Activated naive CD4-positive, alpha-beta T cell treated with anti-CD3 and anti-CD28 coated beads, Interleukin-2, amount 50 U/mL, for 72 hours (primary cell): ENCODE results near the gene MRM1. TPM values are rescaled to one million over a fixed set of nuclear protein-coding genes. Genes with fewer than 3 reads are reported as not detected.

ENCODE experiments used
- ATAC-seq, 2 donors: fragments of 150-1000 bp; cut with Tn5 transposase; 2 replicates each; pipeline ENCODE4 v1.10.0; 2021; ENCODE audit warnings: mild to moderate bottlenecking in 2 of 2, moderate library complexity in 2 of 2
- DNase-seq, 2 donors: peaks; one replicate each; pipeline ENCODE4 v3.0.0; 2021 to 2022; ENCODE audit warnings: low spot score in 2 of 2
- H3K27ac Mint-ChIP-seq, 2 donors: one replicate each; pipeline ENCODE4 v1.8.0; 2022; ENCODE audit warnings: mild to moderate bottlenecking in 2 of 2, mixed read lengths in 2 of 2
- H3K36me3 Mint-ChIP-seq, 2 donors: one replicate each; pipeline ENCODE4 v1.8.0; 2022; ENCODE audit warnings: mixed read lengths in 2 of 2
- H3K9me3 Mint-ChIP-seq, 2 donors: one replicate each; pipeline ENCODE4 v1.8.0; 2022; ENCODE audit warnings: mixed read lengths in 2 of 2
- total RNA-seq, 2 donors: library from RNA; stranded (reverse); gene quantifications; one replicate each; pipeline ENCODE4 v1.2.3, GENCODE V29; 2022

MRM1 gene
- total RNA-seq, 2 donors from 2014 or later, result 8.0 to 16.5 TPM

- no peaks in the 10 kb centered on the region for H3K9me3 Mint-ChIP-seq
- peak; percentile 24 to 61 for ATAC-seq
- no peak overlapping the region for H3K27ac Mint-ChIP-seq
- peak in 1 of 2 donors; percentile 14 for DNase-seq
- H3K36me3 Mint-ChIP-seq, result peaks cover 4 to 13% of the 10 kb centered on the region in 2 donors
These were observed 40.8 kb downstream of the MRM1 start for GRCh38 chr17:36641877-36642845.

DNA sequence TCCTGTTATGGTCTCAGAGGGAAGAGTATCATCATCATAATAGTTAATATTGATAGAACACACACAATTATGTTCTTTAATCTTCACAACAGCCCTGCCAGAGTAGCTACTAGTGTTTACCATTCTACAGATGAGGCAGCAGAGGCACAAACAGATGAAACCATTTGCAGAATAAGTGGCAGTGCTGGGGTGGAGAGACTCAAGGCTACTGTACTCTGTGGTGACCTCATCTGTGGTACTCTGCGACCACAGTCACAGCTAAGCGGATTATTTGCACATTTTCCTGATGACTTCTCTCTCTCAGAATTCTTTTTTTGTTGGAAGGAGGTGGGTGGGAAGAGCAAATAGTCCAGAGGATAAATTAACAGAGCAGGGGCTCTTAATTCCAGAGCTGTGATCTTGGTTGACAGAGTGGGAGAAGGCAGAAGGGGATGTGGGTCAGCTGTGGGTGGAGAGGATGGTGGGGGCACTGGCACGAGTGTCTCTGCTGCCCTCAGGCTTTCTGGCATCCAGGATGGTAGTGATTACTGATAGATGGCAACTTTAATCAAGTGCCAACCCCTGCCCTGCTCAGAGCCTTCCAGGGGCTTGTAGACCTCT lies 41.8 kb downstream of the MRM1 start:
- Mint-ChIP-seq H3K36me3 (peaks cover 4 to 13% of the 10 kb centered on the region in 2 donors), H3K9me3 (no peaks in the 10 kb centered on the region), H3K27ac (no peak overlapping the region)
- DNase-seq, result no peak
- ATAC-seq, result no peak

GRCh38 chr17:36645422-36645821 lies 44.0 kb downstream of the MRM1 start:
- no peak for DNase-seq
- Mint-ChIP-seq H3K27ac (no peak overlapping the region), H3K36me3 (peaks cover 4 to 13% of the 10 kb centered on the region in 2 donors), H3K9me3 (no peaks in the 10 kb centered on the region)
- ATAC-seq, result no peak

DNA sequence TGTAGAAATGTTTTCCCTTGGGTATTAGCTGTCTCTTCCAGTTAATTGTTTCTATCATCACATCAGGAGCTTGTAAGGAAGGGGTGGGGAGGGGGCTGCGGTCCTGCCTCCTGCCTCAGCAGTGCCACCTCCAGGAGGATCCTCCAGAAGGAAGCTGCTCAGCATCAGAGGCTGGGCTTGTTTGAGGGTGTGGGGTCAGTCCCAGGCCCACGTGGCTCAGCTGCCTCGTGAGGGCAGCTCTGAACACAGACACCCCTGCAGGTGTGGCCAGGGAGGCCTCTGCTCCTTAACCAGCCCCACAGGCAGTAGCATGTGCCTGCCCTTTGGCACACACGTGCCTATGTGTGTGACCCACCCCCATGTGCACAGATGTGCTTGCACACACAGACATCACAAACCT lies 46.3 kb downstream of the MRM1 start:
- H3K9me3 Mint-ChIP-seq, result no peaks in the 10 kb centered on the region
- no peak overlapping the region for H3K27ac Mint-ChIP-seq
- ATAC-seq (no peak), DNase-seq (no peak)
- peaks cover 0 to 5% of the 10 kb centered on the region in 2 donors for H3K36me3 Mint-ChIP-seq

DNA sequence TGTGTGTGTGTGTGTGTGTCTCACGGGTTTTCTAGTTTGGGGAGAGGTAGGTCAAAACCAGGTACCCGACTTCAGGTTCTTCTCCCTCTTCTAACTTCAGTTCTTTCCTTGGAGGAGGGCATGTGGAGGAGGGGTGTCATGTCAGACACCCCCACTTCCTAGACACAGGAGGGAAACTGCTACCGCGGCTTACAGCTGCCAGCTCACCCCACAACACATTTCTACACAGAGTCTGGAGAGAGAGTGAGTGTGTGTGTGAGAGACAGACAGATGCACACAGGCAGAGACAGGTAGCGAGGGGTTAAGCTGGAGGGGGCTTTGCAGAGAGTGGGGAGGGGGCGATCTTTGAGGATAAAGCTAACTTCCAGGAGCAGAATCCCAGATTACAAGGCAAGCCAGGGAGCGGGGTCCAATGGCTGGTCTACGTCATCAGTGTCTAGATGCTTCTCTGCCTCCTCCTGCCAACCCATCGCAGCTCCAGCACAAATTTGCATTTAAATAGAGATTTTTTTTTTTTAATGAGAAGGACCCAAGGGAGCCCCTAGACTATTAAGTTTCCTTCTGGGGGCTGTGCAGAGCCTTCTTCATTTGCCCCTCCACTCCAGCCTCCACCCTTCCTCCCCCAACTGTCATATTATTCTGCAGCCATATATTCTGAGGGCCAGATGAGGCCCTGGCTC lies 48.9 kb downstream of the MRM1 start:
- no peak for DNase-seq
- no peak for ATAC-seq
- Mint-ChIP-seq H3K27ac (no peak overlapping the region), H3K36me3 (no peaks in the 10 kb centered on the region), H3K9me3 (no peaks in the 10 kb centered on the region)

DNA sequence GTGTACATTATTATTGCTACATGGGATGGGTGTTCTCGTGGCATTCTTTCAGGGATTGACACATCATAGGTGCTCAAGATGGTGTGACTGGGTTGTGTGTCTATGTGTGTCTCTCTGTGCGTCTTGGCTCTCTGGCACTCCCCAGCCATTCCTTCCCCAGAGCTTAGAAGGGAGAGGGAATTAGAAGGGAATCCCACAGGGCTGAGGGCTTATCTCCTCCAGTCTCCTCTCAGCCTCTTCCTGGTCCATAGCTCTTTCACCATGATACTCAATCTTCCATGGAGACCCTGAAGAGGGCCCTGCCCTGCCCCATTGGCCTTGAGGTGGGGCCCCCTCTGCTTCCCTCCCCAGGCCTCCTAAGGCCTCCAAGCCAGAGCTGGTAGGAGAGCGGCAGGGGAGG lies 52.0 kb downstream of the MRM1 start:
- DNase-seq (no peak), ATAC-seq (no peak)
- Mint-ChIP-seq H3K9me3 (no peaks in the 10 kb centered on the region), H3K36me3 (no peaks in the 10 kb centered on the region), H3K27ac (no peak overlapping the region)

GRCh38 chr17:36653856-36654255 lies 52.5 kb downstream of the MRM1 start:
- ATAC-seq, result no peak

GRCh38 chr17:36655726-36656125 lies 54.3 kb downstream of the MRM1 start:
- Mint-ChIP-seq H3K9me3 (no peaks in the 10 kb centered on the region), H3K27ac (no peak overlapping the region), H3K36me3 (no peaks in the 10 kb centered on the region)
- ATAC-seq (no peak), DNase-seq (no peak)

More at GRCh38 chr17:36653856-36654255, 52.5 kb downstream of the MRM1 start:
- H3K9me3 Mint-ChIP-seq, result no peaks in the 10 kb centered on the region
- no peaks in the 10 kb centered on the region for H3K36me3 Mint-ChIP-seq
- no peak overlapping the region for H3K27ac Mint-ChIP-seq
- no peak for DNase-seq

DNA sequence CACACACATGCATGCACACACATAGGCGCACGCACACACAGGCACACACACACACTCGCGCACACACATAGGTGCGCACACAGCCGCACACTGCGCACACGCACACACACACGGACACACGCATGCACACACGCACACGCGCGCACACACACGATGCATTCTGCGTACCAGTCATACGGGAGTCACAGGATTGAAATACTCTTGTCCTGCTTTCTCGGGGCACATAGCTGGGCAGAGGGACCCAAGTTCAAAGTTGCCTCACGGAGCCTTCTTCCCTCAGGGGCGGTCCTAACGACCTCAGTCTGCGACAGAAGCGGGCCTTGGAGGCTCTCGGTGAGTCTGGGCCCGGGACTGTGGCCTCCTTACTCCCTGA lies 56.0 kb downstream of the MRM1 start:
- no peaks in the 10 kb centered on the region for H3K36me3 Mint-ChIP-seq
- no peak for DNase-seq
- ATAC-seq, result peak in 1 of 2 donors; percentile 18
- H3K9me3 Mint-ChIP-seq, result no peaks in the 10 kb centered on the region
- no peak overlapping the region for H3K27ac Mint-ChIP-seq

DNA sequence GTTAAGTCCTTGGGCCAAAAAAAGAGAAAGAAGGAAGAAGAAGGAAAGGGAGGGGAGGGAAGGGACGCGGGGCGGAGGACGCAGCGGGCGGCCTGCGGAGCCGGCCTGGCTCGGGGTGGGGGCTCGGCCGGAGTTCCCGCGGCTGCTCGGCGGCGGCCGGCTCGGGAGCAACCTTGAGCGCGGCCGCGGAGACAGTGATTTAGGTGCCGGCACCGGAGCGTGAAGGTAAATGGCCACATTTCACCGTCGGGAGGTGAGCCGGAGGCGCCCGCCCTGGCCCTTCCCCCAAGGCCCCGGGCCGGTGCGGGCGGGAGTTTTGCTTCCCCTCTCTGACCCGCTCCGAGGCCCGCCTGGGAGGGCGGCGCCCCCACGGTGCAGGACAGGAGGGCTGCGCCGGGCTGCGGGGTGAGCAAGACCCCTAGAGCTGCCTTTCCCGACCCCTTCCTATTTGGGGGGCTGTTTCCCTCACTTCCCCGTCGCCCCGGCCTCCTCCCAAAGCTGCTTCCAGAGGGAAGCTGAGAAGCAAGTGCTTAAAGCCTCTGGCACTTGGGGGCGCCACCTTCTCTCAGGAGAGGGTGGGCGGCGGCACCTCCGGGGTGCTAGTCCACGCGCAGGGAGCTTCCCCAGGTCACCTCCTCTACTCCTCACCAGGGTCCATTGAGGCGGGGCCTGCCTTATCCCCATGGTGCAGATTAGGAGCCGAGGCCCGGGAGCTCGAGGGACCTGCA lies 56.5 kb downstream of the MRM1 start:
- peak in 1 of 2 donors; percentile 32 for ATAC-seq
- no peaks in the 10 kb centered on the region for H3K9me3 Mint-ChIP-seq
- peak in 1 of 2 donors; percentile 22 for DNase-seq
- no peak overlapping the region for H3K27ac Mint-ChIP-seq
- H3K36me3 Mint-ChIP-seq, result no peaks in the 10 kb centered on the region

Other genes with a start within 250 kb of the MRM1 start
- gene TBC1D3H, start 213.1 kb upstream of the MRM1 start, total RNA-seq, result not detected
- 10 to 100 TPM; 47.4 to 62.3 TPM for gene ZNHIT3, start 114.9 kb upstream of the MRM1 start, total RNA-seq
- 100 to 1,000 TPM; 153 to 170 TPM for gene MYO19, start 66.7 kb upstream of the MRM1 start, total RNA-seq
- 10 to 100 TPM in 1 of 2 donors, 1 to 10 TPM in 1; 7.7 to 11.6 TPM for gene PIGW, start 66.6 kb upstream of the MRM1 start, total RNA-seq
- 100 to 1,000 TPM in 1 of 2 donors, 10 to 100 TPM in 1; 97.7 to 151 TPM for gene GGNBP2, start 56.7 kb upstream of the MRM1 start, total RNA-seq
- gene DHRS11, start 9.7 kb upstream of the MRM1 start, total RNA-seq, result 1 to 10 TPM; 8.9 to 9.6 TPM